ES-I3 (cell line): ENCODE data around the gene DMWD.
A peak's percentile ranks its signal among the peaks of the same experiment; 100 is the strongest.

Source experiments
- H3K36me3 ChIP-seq: 2 replicates; pipeline ENCODE4 v1.6.1; 2013; ENCODE audit warnings: mild to moderate bottlenecking, low read length, control low read depth, moderate library complexity; ENCODE audit not compliant: insufficient read depth
- H3K4me1 ChIP-seq: 2 replicates; pipeline ENCODE4 v1.6.1; 2013; ENCODE audit warnings: mild to moderate bottlenecking, control low read depth, low read length; ENCODE audit not compliant: insufficient read depth
- H3K9ac ChIP-seq: 2 replicates; pipeline ENCODE4 v1.6.1; 2013; ENCODE audit warnings: low read depth, mild to moderate bottlenecking, low read length, moderate library complexity
- H3K9me3 ChIP-seq: 2 replicates; pipeline ENCODE4 v1.6.1; 2013; ENCODE audit warnings: mild to moderate bottlenecking, low read length, moderate library complexity; ENCODE audit not compliant: control insufficient read depth, insufficient read depth

The DMWD gene

DNA sequence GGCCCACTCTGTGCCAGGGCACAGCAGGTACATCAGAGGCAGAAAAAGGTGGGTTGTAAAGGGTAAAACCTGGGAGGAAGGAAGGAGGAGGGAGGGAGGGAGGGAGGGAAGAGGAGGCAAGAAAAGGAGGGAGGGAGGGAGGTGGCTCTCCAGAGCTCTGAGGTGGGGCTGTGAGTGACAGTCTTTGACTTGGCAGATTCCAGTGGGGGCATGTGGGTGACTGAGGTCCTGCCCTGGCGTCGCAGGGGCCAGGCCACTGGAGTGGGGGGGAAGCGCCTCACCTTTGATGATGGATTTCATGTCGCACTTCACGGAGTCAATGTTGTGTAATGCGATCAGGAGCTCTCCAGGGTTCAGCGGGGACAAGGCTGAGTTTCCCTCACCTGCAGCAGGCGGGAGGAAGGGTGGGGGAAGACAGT, 28.5 kb upstream of the DMWD start:
- Histone ChIP-seq H3K9me3 (no peaks in the 10 kb centered on the region), H3K4me1 (peaks cover 11% of the 10 kb centered on the region; the same call in 1 of the 2 replicates), H3K36me3 (peaks cover 20% of the 10 kb centered on the region), H3K9ac (no peak overlapping the region)

DNA sequence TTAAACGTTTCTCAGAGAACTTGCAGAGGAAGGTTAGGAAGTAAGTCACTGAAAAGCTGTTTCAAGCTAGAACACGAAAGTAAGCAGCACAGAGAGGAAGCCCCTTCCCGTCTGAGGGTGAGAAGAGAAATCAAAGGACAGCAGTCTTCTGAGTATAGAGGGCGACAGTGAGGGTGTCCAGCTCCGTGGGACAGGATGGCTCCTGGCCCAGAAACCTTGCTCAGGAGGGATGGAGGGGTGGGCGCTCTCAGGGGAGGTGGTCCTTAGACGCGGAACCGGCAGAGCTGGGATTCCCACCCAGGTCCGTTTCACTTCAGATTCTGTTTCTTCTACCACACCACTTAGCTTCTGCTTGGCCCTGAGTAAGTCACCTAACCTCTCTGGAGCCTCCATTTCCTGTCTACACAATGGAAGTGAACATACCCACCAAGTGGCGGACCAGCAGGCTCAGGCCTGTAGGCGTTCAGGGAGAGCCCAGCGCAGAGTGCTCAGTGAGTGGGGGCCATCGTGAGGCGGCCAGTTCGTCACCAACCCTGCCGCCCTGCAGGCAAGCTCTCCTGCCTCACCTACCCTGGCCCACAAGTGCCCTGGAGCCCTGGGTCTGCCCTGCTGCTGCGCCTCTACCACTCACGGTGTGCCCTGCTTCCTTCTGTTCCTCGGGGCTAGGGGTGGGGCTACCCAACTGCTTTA, 27.9 kb upstream of the DMWD start:
- Histone ChIP-seq H3K9ac (no peak overlapping the region), H3K36me3 (peaks cover 20% of the 10 kb centered on the region), H3K4me1 (peaks cover 11% of the 10 kb centered on the region; the same call in 1 of the 2 replicates), H3K9me3 (no peaks in the 10 kb centered on the region)

DNA sequence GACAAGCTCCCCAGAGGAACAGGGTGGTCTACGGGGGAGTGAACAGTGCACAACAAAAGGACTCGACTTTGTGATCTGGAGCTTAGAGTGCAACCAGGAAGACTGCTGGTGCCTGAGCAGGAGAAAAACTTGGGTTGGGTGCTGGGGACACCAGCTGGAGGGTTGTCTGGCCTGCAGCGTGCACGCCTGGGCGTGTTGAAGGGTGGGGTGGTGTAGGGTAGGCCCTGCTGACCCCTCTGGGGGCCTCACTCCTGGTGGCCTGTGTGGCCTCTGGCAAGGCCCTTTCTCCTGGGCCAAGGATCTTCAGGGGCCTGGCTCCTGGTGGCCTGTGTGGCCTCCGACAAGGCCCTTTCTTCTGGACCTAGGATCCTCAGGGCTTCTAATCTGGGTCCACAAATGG, 27.1 kb upstream of the DMWD start:
- Histone ChIP-seq H3K9me3 (no peaks in the 10 kb centered on the region), H3K36me3 (peaks cover 19% of the 10 kb centered on the region), H3K9ac (no peak overlapping the region), H3K4me1 (peaks cover 11% of the 10 kb centered on the region; the same call in 1 of the 2 replicates)

DNA sequence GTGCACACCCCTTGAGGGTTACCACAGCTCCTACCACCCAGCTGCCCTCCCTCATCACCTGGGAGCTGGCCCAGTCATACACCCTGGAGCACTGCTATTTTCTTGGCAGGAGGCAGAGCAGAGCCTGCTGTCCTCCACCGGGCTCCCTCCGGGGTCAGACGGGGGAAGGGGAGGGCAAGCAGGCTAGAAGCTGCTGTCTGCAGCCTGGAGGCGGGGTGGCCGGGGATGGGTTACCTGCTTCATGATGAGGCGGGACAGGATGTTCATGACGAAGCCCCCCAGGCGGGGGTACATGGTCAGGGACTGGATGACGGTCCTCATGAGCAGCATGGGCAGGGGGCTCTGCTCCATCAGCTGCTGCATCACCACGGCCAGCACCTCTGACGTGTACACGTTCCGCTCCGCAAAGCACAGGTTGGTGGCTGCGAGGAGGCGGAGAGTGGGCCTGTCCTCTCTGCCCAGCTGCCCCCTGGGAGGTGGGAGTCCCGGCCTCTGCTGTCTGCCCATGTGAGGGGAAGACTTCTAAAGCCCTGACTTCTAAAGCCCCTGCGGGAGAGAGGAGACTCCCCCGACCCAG, 25.2 kb upstream of the DMWD start:
- Histone ChIP-seq H3K4me1 (peaks cover 11% of the 10 kb centered on the region; the same call in 1 of the 2 replicates), H3K36me3 (peaks cover 5% of the 10 kb centered on the region; the same call in 1 of the 2 replicates), H3K9ac (peak overlapping the region; percentile 32; the same call in 1 of the 2 replicates), H3K9me3 (no peaks in the 10 kb centered on the region)

DNA sequence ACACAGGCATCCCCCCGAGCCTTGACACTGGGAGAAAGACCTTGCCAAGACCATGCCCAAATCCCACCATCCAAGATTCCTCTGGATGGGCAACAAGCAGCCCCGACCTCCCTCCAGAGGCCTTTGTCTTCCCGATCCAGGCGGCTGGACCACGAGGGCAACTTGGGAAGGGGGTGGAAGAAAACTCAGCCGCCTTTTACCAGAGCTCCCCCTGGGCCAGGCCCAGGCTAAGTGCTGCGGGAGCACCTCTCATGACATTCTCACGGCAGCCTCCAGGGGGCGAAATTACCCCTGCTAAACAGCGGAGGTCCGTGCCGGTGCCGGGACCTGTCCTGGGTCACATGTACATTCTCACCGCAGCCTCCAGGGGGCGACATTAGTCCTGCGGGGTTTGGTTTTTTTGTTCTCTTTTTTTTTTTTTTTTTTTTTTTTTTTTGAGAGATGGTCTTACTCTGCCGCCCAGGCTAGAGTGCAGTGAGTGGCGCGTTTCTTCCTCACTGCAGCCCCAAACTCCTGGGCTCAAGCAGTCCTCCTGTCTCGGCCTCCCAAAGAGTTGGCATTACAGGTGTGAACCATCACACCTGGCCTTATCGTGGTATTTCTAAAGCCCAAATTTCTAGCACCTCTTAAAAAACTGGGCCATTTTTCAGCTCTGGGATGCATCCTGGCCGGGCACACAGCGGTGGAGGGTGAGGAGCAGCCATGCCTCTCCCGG, 24.5 kb upstream of the DMWD start:
- Histone ChIP-seq H3K9me3 (no peaks in the 10 kb centered on the region), H3K4me1 (peaks cover 11% of the 10 kb centered on the region; the same call in 1 of the 2 replicates), H3K36me3 (peaks cover 5% of the 10 kb centered on the region; the same call in 1 of the 2 replicates), H3K9ac (peak overlapping the region; percentile 74)

DNA sequence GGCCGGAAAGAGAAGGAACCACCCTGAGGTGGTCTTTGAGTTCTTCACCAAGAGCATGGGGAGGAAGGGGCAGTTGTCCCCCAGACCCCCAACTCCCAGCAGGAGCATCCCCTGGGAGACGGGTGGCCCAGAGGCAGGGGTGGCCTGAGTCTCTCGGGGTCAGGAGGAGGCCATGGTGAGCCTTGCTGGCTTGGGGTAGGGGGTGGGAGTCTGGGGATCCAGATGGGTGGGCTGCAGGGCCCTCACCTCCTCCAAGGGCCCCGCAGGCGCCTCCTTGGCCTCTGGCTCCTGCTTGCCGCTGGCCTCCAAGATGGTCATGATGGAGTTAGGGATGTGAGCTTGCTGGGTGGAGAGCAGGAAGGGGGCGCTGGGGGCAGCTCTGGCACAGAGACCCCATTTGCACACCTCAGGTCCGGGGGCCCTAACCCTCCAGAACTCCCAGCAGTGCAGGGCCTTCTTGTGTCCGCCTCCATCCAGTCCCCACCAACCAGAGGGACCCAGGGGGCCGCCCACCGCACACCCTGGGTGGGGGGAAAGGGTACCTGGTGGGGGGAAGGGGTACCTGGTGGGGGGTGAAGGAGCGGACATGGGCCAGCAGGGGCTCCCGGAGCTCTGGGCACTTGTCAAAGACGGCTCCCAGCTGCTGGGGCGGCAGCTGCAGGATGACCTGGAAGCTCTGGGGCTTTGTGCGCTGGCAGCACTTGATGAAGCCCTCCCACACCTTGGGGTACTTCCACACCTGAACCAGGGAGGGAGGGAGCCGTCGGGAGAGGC, 23.8 kb upstream of the DMWD start:
- Histone ChIP-seq H3K9me3 (no peaks in the 10 kb centered on the region), H3K9ac (peak overlapping the region; percentile 74), H3K4me1 (peaks cover 11% of the 10 kb centered on the region; the same call in 1 of the 2 replicates), H3K36me3 (peaks cover 5% of the 10 kb centered on the region; the same call in 1 of the 2 replicates)

DNA sequence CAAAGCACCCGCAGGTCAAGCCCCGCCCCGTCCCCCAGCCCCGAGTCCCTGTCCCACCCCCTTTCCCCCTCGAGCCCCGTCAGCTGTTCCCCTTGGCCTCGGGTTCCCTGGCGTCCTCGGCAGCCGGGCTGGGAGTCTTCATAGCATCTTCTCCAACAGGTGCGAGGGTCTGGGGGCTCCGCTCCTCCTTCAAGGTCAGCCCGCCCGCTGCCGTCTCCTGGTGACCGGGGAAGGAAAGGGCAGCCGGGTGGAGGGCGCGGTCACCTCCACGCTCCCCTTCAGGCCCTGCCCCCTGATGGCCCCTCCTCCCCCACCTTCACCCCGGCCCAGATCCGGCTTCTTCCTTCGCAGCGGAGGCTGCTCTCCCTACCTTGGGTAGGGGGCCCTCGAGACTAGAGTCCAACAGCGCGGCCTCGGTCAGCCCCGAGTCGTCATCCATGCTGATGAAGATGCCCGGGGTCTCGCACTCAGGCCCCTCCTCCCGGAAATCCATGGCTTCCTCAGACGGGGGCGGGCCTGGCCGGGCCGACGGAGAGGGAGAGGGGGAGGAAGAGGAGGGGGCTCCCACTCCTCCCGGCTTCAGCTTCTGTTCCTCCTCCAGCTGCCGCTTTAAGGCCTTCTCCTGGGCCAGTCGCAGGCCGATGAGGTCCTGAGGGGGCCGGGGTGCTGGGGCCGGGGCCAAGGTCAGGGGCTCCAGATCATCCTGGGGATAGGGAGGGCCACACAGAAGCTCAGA, 23.0 kb upstream of the DMWD start:
- Histone ChIP-seq H3K9me3 (no peaks in the 10 kb centered on the region), H3K36me3 (peaks cover 5% of the 10 kb centered on the region; the same call in 1 of the 2 replicates), H3K9ac (peak overlapping the region; percentile 74), H3K4me1 (peaks cover 11% of the 10 kb centered on the region; the same call in 1 of the 2 replicates)

DNA sequence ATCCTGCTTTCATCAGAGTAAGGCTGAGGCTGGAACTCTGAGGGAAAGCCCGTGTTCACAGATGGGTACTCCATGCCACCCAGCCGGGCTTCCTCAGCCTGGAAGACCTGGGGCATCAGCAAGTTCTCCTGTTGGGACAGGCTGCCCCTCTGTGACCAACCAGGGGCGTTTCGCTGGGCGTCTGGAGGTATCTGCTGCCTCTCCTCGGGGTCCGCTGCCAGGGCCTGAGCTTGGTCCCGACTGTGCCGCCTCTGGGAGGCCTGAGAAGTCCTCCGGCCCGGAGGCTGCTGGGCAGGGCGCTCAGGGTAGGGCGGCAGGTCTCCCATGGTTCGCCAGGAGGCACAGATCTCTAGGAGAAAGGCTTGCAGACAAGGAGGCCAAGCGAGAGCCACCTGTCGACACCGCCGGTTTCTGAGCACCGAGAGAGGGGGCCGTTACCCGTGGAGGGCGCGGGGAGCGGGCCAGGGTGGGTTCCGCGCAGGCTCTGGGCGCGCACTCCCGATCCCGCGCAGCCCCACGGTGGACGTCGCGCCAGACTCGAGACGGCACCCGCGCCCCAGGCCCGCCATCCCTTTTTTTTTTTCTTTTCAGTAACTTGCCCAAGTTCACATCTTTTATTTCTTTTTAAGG, 22.3 kb upstream of the DMWD start, which contains the start of gene RSPH6A:
Gene RSPH6A (minus strand): TSS at position 458 of the 630 bp plus-strand sequence. CDS start 132 bp downstream, at position 326.
- Histone ChIP-seq H3K9me3 (no peaks in the 10 kb centered on the region), H3K36me3 (peaks cover 3% of the 10 kb centered on the region; the same call in 1 of the 2 replicates), H3K9ac (peak within 1 kb of the TSS; percentile 74), H3K4me1 (peaks cover 11% of the 10 kb centered on the region; the same call in 1 of the 2 replicates)

DNA sequence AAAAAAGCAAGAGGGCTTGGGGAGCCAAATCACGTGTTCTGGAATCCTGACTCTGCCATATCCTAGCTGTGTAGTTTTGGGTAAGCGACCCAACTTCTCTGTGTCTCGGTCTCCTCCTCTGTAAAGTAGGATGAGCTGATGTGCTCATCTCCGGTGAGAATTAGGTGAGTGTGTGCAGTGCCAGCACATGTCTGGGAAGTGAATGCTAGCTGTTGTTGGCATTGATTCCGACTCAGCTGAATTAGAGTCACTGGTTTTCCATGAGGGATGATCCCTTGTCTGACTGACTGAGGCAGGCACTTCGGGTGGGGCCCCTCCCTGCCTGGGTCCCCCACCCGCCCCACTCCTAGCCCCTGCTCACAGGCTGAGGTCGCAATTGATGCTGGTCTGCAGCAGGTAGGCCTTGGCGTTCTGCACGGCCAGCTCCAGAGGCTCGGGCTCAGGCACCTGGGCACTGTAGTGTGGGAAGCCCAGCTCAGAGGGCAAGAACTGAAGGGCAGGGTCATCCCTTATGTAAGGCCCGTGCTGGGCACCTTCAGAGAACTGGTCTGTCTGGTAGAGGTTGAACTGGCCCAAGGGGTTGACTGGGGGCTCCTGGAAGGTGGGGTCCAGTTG, 21.6 kb upstream of the DMWD start:
- Histone ChIP-seq H3K36me3 (no peaks in the 10 kb centered on the region), H3K4me1 (peaks cover 11% of the 10 kb centered on the region; the same call in 1 of the 2 replicates), H3K9me3 (no peaks in the 10 kb centered on the region), H3K9ac (peak overlapping the region; percentile 74)

DNA sequence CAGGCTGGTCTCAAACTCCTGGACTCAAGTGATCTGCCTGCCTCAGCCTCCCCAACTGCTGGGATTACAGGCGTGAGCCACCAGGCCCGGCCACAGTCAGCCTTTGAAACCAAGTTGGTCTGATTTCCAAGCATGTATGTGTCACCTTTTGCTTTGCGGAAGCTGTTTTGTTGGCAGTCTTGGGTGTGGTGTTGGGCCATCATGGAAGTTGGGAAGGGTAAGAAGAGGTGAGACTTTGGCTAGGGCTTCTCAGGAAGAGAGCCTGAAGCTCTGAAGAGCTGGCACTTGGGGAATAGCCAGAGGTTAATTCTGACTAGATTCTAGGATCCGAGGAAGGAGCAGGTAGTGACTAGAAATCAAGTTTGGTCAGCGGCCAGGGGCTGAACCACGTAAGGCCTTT, 19.7 kb upstream of the DMWD start:
- H3K36me3 ChIP-seq: no peaks in the 10 kb centered on the region
- no peaks in the 10 kb centered on the region for H3K9me3 ChIP-seq
- H3K4me1 ChIP-seq: no peaks in the 10 kb centered on the region
- H3K9ac ChIP-seq: no peak overlapping the region

DNA sequence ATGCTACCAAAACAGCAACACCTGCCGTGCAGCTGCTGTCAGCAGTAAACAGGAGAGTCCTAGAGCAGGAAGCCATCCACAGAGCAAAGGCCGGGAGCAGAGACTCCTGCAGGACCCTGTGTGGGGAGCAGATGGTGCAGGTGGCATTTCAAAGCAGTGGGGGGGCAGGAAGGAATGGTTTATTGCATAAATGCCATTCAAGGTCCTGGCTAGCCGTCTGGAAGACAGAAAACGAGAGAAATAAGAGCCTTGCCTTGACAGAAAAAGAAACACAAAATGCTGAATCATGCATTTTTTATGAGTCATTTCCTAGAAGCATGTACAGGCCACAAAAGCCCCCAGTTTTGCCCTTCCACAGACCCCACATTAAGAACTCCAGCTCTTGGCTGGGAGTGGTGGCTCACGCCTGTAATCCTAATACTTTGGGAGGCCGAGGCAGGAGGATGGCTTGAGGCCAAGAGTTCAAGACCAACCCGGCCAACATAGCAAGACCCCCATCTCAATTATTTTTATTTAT, 17.1 kb upstream of the DMWD start:
- no peaks in the 10 kb centered on the region for H3K4me1 ChIP-seq
- H3K9me3 ChIP-seq: no peaks in the 10 kb centered on the region
- no peak overlapping the region for H3K9ac ChIP-seq
- no peaks in the 10 kb centered on the region for H3K36me3 ChIP-seq

DNA sequence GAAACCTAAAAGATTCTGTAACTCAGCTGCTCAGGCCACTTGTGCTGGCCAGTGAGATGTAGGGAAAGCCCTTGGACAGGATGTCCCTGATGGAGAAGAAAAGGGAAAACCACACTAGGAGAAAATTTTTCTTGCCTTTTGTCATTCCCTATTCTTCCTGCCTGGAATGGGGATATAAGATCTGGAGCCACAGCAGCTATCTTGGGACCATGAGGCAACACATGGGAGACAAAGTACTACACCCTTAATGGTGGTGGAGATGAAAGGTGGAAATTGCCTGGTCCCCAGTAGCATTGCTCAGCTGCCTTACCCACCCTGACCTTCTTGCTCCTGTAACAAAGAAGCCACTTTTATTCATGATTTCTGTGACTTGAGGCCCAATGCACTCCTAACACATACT, 13.1 kb upstream of the DMWD start:
- no peaks in the 10 kb centered on the region for H3K36me3 ChIP-seq
- no peak overlapping the region for H3K9ac ChIP-seq
- H3K4me1 ChIP-seq: peaks cover 5% of the 10 kb centered on the region; the same call in 1 of the 2 replicates
- H3K9me3 ChIP-seq: no peaks in the 10 kb centered on the region

DNA sequence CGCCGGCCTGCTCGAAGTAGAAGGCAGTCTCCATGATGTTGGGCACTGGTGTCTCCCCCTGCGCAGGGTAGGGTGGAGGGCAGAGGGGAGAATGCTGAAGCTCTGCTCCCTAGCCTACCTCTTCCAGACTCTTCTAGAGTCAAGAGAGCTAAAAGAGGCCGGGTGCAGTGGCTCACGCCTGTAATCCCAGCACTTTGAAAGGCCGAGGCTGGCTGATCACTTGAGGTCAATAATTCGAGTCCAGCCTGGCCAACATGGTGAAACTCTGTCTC, 12.2 kb upstream of the DMWD start:
- Histone ChIP-seq H3K4me1 (peaks cover 9% of the 10 kb centered on the region; the same call in 1 of the 2 replicates), H3K9ac (no peak overlapping the region), H3K9me3 (no peaks in the 10 kb centered on the region), H3K36me3 (no peaks in the 10 kb centered on the region)
